Epithelial cell of esophagus (primary cell): ENCODE results near the gene ATRAID.

Experiments
- DNase-seq: peaks from one replicate; pipeline ENCODE4 v3.0.0; 2010; ENCODE audit warnings: low read depth
- H3K4me3 ChIP-seq: 2 replicates; pipeline ENCODE4 v1.5.1; 2011; ENCODE audit warnings: mild to moderate bottlenecking, low read length, control low read depth
- TF ChIP-seq, protein P1 (sequence below): IDR thresholded peaks from 2 replicates; pipeline ENCODE4 v1.5.1; 2011; ENCODE audit warnings: low read depth, mild to moderate bottlenecking, low read length, control low read depth, inconsistent platforms; ENCODE audit not compliant: insufficient read depth; ENCODE audit errors: missing control alignments

ATRAID gene

DNA sequence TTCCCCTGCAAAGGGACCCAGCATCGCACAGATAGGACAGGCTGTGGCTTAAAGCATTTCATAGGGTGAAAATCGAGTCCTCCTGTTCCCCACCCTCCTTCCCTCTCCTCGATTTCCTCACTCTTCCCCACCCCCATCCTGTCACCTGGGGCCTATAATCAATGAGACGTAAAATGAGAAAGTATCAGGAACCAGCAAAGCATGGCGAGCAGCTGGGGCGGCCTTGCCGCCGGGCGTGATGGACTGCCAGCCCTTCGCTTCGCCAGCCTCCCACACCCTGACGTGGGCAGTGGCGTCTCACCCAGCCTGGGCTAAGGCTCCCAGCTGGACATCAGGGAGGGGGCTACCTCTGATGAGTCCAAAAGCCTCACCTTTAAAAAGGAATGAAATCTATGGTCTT, 39.9 kb downstream of the ATRAID start:
- no peak overlapping the region for H3K4me3 ChIP-seq
- TF ChIP-seq, protein P1, sequence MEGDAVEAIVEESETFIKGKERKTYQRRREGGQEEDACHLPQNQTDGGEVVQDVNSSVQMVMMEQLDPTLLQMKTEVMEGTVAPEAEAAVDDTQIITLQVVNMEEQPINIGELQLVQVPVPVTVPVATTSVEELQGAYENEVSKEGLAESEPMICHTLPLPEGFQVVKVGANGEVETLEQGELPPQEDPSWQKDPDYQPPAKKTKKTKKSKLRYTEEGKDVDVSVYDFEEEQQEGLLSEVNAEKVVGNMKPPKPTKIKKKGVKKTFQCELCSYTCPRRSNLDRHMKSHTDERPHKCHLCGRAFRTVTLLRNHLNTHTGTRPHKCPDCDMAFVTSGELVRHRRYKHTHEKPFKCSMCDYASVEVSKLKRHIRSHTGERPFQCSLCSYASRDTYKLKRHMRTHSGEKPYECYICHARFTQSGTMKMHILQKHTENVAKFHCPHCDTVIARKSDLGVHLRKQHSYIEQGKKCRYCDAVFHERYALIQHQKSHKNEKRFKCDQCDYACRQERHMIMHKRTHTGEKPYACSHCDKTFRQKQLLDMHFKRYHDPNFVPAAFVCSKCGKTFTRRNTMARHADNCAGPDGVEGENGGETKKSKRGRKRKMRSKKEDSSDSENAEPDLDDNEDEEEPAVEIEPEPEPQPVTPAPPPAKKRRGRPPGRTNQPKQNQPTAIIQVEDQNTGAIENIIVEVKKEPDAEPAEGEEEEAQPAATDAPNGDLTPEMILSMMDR = no peak
- no peak for DNase-seq

- no peak overlapping the region for H3K4me3 ChIP-seq
- no peak for DNase-seq
- TF ChIP-seq, protein P1 = no peak
Measured at GRCh38 chr2:27255187-27255586, 43.3 kb downstream of the ATRAID start.

- no peak for DNase-seq
- TF ChIP-seq, protein P1 = no peak
- no peak overlapping the region for H3K4me3 ChIP-seq
Measured at GRCh38 chr2:27255660-27256059, 43.8 kb downstream of the ATRAID start.

- no peak for DNase-seq
- no peak overlapping the region for H3K4me3 ChIP-seq
- TF ChIP-seq, protein P1 = no peak
Measured at GRCh38 chr2:27256855-27257454, 45.1 kb downstream of the ATRAID start.

DNA sequence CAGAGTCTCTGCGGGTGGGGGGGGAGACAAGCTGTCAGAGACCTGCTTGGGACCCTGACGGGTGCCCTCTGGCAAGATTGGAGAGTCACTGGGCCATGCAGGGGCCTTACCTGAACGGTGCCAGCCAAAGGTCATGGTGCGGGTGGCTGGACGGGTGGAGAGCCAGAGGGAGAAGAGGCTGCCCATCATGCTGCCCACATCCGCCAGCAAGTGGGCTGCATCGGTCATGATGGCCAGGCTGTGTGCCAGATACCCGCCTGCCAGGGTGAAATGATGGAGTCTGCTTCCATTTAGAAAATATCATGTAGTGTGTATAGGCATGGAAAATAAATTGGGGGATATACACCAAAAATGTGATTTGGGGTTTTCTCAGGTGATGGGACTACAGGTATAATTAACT, 46.2 kb downstream of the ATRAID start:
- TF ChIP-seq, protein P1 = no peak

DNA sequence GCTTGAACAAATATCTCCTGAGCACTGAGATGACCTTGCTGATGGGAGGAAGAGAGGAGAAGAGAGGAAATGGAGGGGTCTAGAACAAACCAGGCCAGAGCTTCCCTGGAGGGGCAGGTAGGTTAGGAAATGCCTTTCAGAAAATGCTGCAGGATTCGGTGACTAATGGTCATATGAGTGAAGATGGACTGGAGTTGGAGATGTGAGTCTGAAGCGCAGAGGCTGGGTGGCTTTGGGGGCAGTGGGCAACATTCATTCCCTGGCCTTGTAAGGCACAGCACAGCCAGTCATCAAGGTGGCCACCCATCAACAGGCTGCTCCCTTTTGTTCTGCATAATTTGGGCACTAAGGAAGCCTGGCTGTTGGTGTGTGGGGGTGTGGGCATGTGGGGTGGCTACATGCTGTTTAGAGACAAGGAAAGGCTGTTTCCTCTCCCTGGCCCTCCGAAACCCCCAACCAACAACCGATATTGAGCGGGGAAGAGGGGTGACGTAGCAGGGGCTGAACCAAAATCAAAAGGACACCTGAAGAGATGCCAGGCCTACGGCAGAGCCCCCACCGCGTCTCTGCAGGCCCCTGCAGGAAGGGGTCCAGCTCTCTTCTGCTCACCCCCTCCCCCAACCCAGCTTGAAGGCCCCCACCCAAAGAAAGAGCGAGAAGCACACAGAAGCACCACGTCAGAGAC, 49.5 kb downstream of the ATRAID start:
- TF ChIP-seq, protein P1 = no peak
- H3K4me3 ChIP-seq = no peak overlapping the region
- no peak for DNase-seq

More for the DNA sequence above, 46.2 kb downstream of the ATRAID start:
- H3K4me3 ChIP-seq = no peak overlapping the region
- no peak for DNase-seq

- no peak overlapping the region for H3K4me3 ChIP-seq
- DNase-seq = no peak
Measured at GRCh38 chr2:27261926-27262298, 50.1 kb downstream of the ATRAID start.

More at GRCh38 chr2:27261926-27262298, 50.1 kb downstream of the ATRAID start:
- TF ChIP-seq, protein P1 = no peak
